H9 (cell line): ENCODE data around the gene VPS26A. TPM values are rescaled to one million over a fixed set of nuclear protein-coding genes. Genes with fewer than 3 reads are reported as not detected.

Source experiments
- DNase-seq: peaks from one replicate; pipeline ENCODE4 v3.0.0-alpha.2; 2017
- H2AFZ ChIP-seq: one replicate; pipeline ENCODE4 v1.6.1; 2013; ENCODE audit warnings: mild to moderate bottlenecking, low read length, control low read depth, moderate library complexity
- H2AK5ac ChIP-seq: 2 replicates; pipeline ENCODE4 v1.6.1; 2013; ENCODE audit warnings: low read length, control low read depth, mixed read lengths; ENCODE audit not compliant: insufficient read length
- H2BK120ac ChIP-seq: one replicate; pipeline ENCODE4 v1.6.1; 2013; ENCODE audit warnings: low read depth, mild to moderate bottlenecking, low read length, control low read depth, inconsistent platforms; ENCODE audit not compliant: poor library complexity, severe bottlenecking
- H2BK12ac ChIP-seq: 2 replicates; pipeline ENCODE4 v1.6.1; 2013; ENCODE audit warnings: low read length, control low read depth, mixed read lengths, low read depth; ENCODE audit not compliant: insufficient read length
- H2BK15ac ChIP-seq: 2 replicates; pipeline ENCODE4 v1.6.1; 2013; ENCODE audit warnings: low read depth, low read length, control low read depth
- H2BK20ac ChIP-seq: one replicate; pipeline ENCODE4 v1.6.1; 2013; ENCODE audit warnings: low read depth, mild to moderate bottlenecking, low read length, control low read depth, inconsistent platforms; ENCODE audit not compliant: poor library complexity, severe bottlenecking
- H2BK5ac ChIP-seq: 2 replicates; pipeline ENCODE4 v1.6.1; 2013; ENCODE audit warnings: low read length, control low read depth, mixed read lengths; ENCODE audit not compliant: insufficient read length
- H3K14ac ChIP-seq: 2 replicates; pipeline ENCODE4 v1.6.1; 2013; ENCODE audit warnings: low read length, control low read depth; ENCODE audit not compliant: insufficient read depth
- H3K18ac ChIP-seq: 2 replicates; pipeline ENCODE4 v1.6.1; 2013; ENCODE audit warnings: low read depth, mild to moderate bottlenecking, mixed read lengths, low read length, control low read depth; ENCODE audit not compliant: insufficient read length
- H3K23ac ChIP-seq: 2 replicates; pipeline ENCODE4 v1.6.1; 2013; ENCODE audit warnings: low read length, control low read depth, mixed read lengths, low read depth; ENCODE audit not compliant: insufficient read length
- H3K23me2 ChIP-seq: 2 replicates; pipeline ENCODE4 v1.6.1; 2013; ENCODE audit warnings: low read depth, mild to moderate bottlenecking, mixed read lengths, low read length, control low read depth; ENCODE audit not compliant: insufficient read length, poor library complexity, severe bottlenecking
- H3K27ac ChIP-seq: 2 replicates; pipeline ENCODE4 v1.5.1; 2013; ENCODE audit warnings: low read length, control low read depth, mixed read lengths, low read depth; ENCODE audit not compliant: insufficient read length
- H3K27me3 ChIP-seq: 2 replicates; pipeline ENCODE4 v1.6.1; 2013; ENCODE audit warnings: low read length, control low read depth, inconsistent platforms; ENCODE audit not compliant: insufficient read depth
- H3K4ac ChIP-seq: 2 replicates; pipeline ENCODE4 v1.6.1; 2013; ENCODE audit warnings: low read depth, mild to moderate bottlenecking, control low read depth, inconsistent platforms, low read length, moderate library complexity
- H3K4me1 ChIP-seq: 2 replicates; pipeline ENCODE4 v1.6.1; 2013; ENCODE audit warnings: low read length, control low read depth, inconsistent platforms; ENCODE audit not compliant: insufficient read depth
- H3K4me2 ChIP-seq: 2 replicates; pipeline ENCODE4 v1.6.1; 2013; ENCODE audit warnings: low read length, control low read depth, mixed read lengths; ENCODE audit not compliant: insufficient read length, insufficient read depth
- H3K56ac ChIP-seq: 2 replicates; pipeline ENCODE4 v1.6.1; 2013; ENCODE audit warnings: low read depth, mild to moderate bottlenecking, mixed read lengths, low read length, control low read depth; ENCODE audit not compliant: insufficient read length
- H3K79me1 ChIP-seq: 2 replicates; pipeline ENCODE4 v1.6.1; 2013; ENCODE audit warnings: low read depth, mild to moderate bottlenecking, moderate library complexity, low read length, control low read depth, inconsistent platforms; ENCODE audit not compliant: insufficient read depth, poor library complexity, severe bottlenecking
- H3K79me2 ChIP-seq: 2 replicates; pipeline ENCODE4 v1.6.1; 2013; ENCODE audit warnings: low read length, control low read depth, inconsistent platforms; ENCODE audit not compliant: insufficient read depth
- H3K9ac ChIP-seq: 2 replicates; pipeline ENCODE4 v1.6.1; 2013; ENCODE audit warnings: low read length, control low read depth, mixed read lengths; ENCODE audit not compliant: insufficient read length; ENCODE audit errors: extremely low read depth
- H3K9me3 ChIP-seq: one replicate; pipeline ENCODE4 v1.6.1; 2013; ENCODE audit warnings: low read depth, low read length, inconsistent platforms; ENCODE audit not compliant: control insufficient read depth
- H3T11ph ChIP-seq: one replicate; pipeline ENCODE4 v1.6.1; 2013; ENCODE audit warnings: mild to moderate bottlenecking, low read length, control low read depth, inconsistent platforms
- H4K20me1 ChIP-seq: one replicate; pipeline ENCODE4 v1.6.1; 2013; ENCODE audit not compliant: control insufficient read depth, insufficient read length, insufficient read depth
- H4K5ac ChIP-seq: 2 replicates; pipeline ENCODE4 v1.6.1; 2013; ENCODE audit warnings: low read depth, mild to moderate bottlenecking, mixed read lengths, low read length, control low read depth; ENCODE audit not compliant: insufficient read length
- H4K8ac ChIP-seq: replicated peaks from 2 replicates; pipeline ENCODE4 v1.6.1; 2013; ENCODE audit warnings: low read length, control low read depth, mixed read lengths, low read depth; ENCODE audit not compliant: insufficient read length
- H4K91ac ChIP-seq: 2 replicates; pipeline ENCODE4 v1.6.1; 2013; ENCODE audit warnings: low read depth, mild to moderate bottlenecking, moderate library complexity, mixed read lengths, low read length, control low read depth; ENCODE audit not compliant: insufficient read length
- H3K27ac Mint-ChIP-seq, 3 experiments: 2 replicates in 2 of 3; 3 replicates in 1 of 3; pipeline ENCODE4 v1.8.0; 2020 to 2021; ENCODE audit warnings: mixed read lengths in 3 of 3, mild to moderate bottlenecking in 1 of 3, moderate library complexity in 1 of 3
- H3K27me3 Mint-ChIP-seq: 2 replicates; pipeline ENCODE4 v1.8.0; 2021; ENCODE audit warnings: low read depth, mild to moderate bottlenecking, moderate library complexity, mixed read lengths
- H3K36me3 Mint-ChIP-seq, 3 experiments: 2 replicates in 2 of 3; 3 replicates in 1 of 3; pipeline ENCODE4 v1.8.0; 2020 to 2021; ENCODE audit warnings: low read depth in 3 of 3, mixed read lengths in 3 of 3; ENCODE audit not compliant: insufficient read depth in 1 of 3
- H3K4me1 Mint-ChIP-seq, 2 experiments: 2 replicates each; pipeline ENCODE4 v1.8.0; 2020; ENCODE audit warnings: mixed read lengths in 2 of 2
- H3K4me3 Mint-ChIP-seq, 2 experiments: 2 replicates in 1 of 2; 3 replicates in 1 of 2; pipeline ENCODE4 v1.8.0; 2020 to 2021; ENCODE audit warnings: mild to moderate bottlenecking in 2 of 2, mixed read lengths in 2 of 2, moderate library complexity in 1 of 2
- H3K9me3 Mint-ChIP-seq, 2 experiments: 2 replicates in 1 of 2; 3 replicates in 1 of 2; pipeline ENCODE4 v1.8.0; 2020; ENCODE audit warnings: mild to moderate bottlenecking in 2 of 2, mixed read lengths in 2 of 2, moderate library complexity in 1 of 2
- WGBS: extraction: QIAGEN DNeasy Blood & Tissue Kit; methylation state at CpG from one replicate; pipeline ENCODE4 v1.1.7; 2013; ENCODE audit warnings: missing lambda C conversion rate, low lambda C conversion rate, mixed read lengths; ENCODE audit not compliant: insufficient read length; ENCODE audit errors: extremely low coverage; 5-methylcytosine and 5-hydroxymethylcytosine counted together
- total RNA-seq: library from RNA; stranded (reverse); gene quantifications from 2 replicates; pipeline ENCODE4 v1.2.1, GENCODE V29; 2021
- TF ChIP-seq, protein P1 (sequence below): fragments of 200-600 bp; sonication (generic); conservative IDR thresholded peaks from 3 replicates; pipeline ENCODE4 v1.8.0; 2021; ENCODE audit warnings: antibody characterized with exemption, mild to moderate bottlenecking

The VPS26A gene
- total RNA-seq, 1 experiment from 2014 or later = 41.8 TPM

DNA sequence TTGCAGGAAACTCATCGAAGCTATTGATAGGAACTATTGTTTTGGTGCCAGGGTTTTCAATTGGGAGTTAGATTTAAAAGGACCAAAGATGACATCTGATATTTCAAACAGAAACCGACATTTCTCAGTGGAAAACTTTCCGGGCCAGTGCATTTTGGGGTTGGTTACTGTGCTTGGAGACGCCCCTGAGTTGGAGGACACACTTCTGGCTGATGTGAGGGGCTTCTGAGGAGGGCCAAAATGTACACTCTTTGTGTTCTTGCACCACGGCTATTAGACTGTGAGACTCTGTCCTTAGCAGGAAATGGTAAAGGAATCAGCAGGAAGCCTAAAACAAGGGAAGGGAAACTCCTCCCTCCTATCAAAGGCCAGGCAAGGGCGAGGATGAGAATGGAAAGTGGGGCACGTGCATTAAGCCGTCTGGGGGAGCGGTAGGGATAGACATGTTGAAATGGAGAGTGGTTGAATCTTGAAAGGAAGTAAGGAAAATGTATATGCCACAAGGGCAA is 37.9 kb upstream of the VPS26A start:
- Mint-ChIP-seq H3K36me3 (no peaks in the 10 kb centered on the region), H3K27ac (peak overlapping the region in 1 of 3 experiments; percentile 72; a peak in 2 of 7 replicates), H3K9me3 (no peaks in the 10 kb centered on the region), H3K27me3 (no peaks in the 10 kb centered on the region; the same call in 1 of the 2 replicates), H3K4me3 (peak overlapping the region in 1 of 2 experiments; percentile 1; a peak in 1 of 5 replicates), H3K4me1 (peaks cover 16 to 22% of the 10 kb centered on the region in 2 experiments)
- Histone ChIP-seq H3K4ac (no peak overlapping the region), H3K27ac (no peak overlapping the region), H2BK20ac (no peak overlapping the region), H3K9me3 (no peaks in the 10 kb centered on the region), H4K8ac (no peak overlapping the region), H2BK5ac (no peak overlapping the region), H3K18ac (no peak overlapping the region), H2BK15ac (no peak overlapping the region), H3K27me3 (no peaks in the 10 kb centered on the region), H2BK120ac (no peak overlapping the region), H4K91ac (no peak overlapping the region), H3K4me2 (no peak overlapping the region), H2AK5ac (no peak overlapping the region), H3K14ac (no peak overlapping the region), H3K79me2 (no peaks in the 10 kb centered on the region), H3K79me1 (no peaks in the 10 kb centered on the region), H3K9ac (no peak overlapping the region), H3K23me2 (no peaks in the 10 kb centered on the region), H3T11ph (no peak overlapping the region), H3K56ac (no peak overlapping the region), H3K4me1 (no peaks in the 10 kb centered on the region), H4K20me1 (no peaks in the 10 kb centered on the region), H3K23ac (no peak overlapping the region), H4K5ac (no peak overlapping the region), H2BK12ac (no peak overlapping the region), H2AFZ (peak overlapping the region; percentile 49)
- TF ChIP-seq, protein P1, sequence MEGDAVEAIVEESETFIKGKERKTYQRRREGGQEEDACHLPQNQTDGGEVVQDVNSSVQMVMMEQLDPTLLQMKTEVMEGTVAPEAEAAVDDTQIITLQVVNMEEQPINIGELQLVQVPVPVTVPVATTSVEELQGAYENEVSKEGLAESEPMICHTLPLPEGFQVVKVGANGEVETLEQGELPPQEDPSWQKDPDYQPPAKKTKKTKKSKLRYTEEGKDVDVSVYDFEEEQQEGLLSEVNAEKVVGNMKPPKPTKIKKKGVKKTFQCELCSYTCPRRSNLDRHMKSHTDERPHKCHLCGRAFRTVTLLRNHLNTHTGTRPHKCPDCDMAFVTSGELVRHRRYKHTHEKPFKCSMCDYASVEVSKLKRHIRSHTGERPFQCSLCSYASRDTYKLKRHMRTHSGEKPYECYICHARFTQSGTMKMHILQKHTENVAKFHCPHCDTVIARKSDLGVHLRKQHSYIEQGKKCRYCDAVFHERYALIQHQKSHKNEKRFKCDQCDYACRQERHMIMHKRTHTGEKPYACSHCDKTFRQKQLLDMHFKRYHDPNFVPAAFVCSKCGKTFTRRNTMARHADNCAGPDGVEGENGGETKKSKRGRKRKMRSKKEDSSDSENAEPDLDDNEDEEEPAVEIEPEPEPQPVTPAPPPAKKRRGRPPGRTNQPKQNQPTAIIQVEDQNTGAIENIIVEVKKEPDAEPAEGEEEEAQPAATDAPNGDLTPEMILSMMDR = no peak
- WGBS = no CpG with 5 or more reads among the region's 9 CpGs
- no peak for DNase-seq
